ENCODE measurements around the gene CDK5RAP1. TPM values are rescaled to one million over a fixed set of nuclear protein-coding genes. Genes with fewer than 3 reads are reported as not detected.

The CDK5RAP1 gene
- total and polyA plus RNA-seq, 2 donors (not counting 3 experiments of a cell fraction or from before 2014, with no cell fraction given), result 30.8 to 36.5 TPM

DNA sequence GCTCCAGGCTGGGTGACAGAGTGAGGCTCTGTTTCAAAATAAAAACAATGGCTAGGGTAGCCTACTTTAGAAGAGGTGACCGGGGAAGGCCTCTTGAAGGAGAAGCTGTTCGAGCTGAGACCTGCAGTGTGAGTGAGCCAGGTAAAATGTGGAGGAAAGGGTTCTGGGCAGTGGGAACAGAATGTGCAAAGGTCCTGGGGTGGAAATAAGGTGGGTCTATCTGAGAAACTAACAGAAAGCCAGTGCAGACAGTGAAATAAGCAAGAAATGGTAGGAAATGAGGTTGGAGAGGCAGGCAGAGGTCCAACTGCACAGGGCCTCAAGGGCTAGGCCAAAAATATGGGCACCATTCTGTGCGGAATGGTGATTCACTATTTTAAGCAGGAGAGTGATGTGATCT lies 64.9 kb downstream of the CDK5RAP1 start:
- Histone ChIP-seq H4K20me1 (replicated peaks; ENCODE audit: control insufficient read depth, extremely low read depth, insufficient read depth, low read length) (no peaks in the 10 kb centered on the region), H3K4me1 (ENCODE audit: control insufficient read depth, extremely low read depth, insufficient read depth, low read length) (no peaks in the 10 kb centered on the region), H3K9ac (replicated peaks; ENCODE audit: extremely low read depth, insufficient read depth, low read length) (no peak overlapping the region), H3K9me1 (replicated peaks; ENCODE audit: control insufficient read depth, extremely low read depth, insufficient read depth, low read length) (no peaks in the 10 kb centered on the region), H3K4me2 (ENCODE audit: insufficient read depth, low read length) (no peak overlapping the region), H3K27ac (ENCODE audit: insufficient read depth, low read depth, low read length) (no peak overlapping the region), H3K79me2 (ENCODE audit: control insufficient read depth, insufficient read depth, low read length) (no peaks in the 10 kb centered on the region), H3K4me3 (replicated peaks in 1 of 3; ENCODE audit: insufficient read depth in 1 of 3, low read depth in 1 of 3, low read length in 3 of 3) (no peak overlapping the region), H3K36me3 (ENCODE audit: control insufficient read depth in 2 of 2, extremely low read depth in 1 of 2, insufficient read depth in 2 of 2, low read length in 2 of 2) (no peaks in the 10 kb centered on the region), H2AFZ (ENCODE audit: low read depth, low read length) (no peak overlapping the region), H3K27me3 (ENCODE audit: control insufficient read depth in 2 of 2, insufficient read depth in 2 of 2, low read length in 2 of 2) (peaks cover 0 to 4% of the 10 kb centered on the region in 2 experiments), H3K9me3 (replicated peaks; ENCODE audit: control insufficient read depth, insufficient read depth, low read length) (no peaks in the 10 kb centered on the region)
- TF ChIP-seq POLR2A (IDR thresholded peaks at IDR 0.05; ENCODE audit: low read depth, low read length), result no peak
- TF ChIP-seq, protein P1, sequence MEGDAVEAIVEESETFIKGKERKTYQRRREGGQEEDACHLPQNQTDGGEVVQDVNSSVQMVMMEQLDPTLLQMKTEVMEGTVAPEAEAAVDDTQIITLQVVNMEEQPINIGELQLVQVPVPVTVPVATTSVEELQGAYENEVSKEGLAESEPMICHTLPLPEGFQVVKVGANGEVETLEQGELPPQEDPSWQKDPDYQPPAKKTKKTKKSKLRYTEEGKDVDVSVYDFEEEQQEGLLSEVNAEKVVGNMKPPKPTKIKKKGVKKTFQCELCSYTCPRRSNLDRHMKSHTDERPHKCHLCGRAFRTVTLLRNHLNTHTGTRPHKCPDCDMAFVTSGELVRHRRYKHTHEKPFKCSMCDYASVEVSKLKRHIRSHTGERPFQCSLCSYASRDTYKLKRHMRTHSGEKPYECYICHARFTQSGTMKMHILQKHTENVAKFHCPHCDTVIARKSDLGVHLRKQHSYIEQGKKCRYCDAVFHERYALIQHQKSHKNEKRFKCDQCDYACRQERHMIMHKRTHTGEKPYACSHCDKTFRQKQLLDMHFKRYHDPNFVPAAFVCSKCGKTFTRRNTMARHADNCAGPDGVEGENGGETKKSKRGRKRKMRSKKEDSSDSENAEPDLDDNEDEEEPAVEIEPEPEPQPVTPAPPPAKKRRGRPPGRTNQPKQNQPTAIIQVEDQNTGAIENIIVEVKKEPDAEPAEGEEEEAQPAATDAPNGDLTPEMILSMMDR (IDR thresholded peaks at IDR 0.05; ENCODE audit: extremely low read depth in 1 of 2, insufficient read depth in 1 of 2, low read depth in 1 of 2, low read length in 2 of 2), result no peak
- TF ChIP-seq, protein P2, sequence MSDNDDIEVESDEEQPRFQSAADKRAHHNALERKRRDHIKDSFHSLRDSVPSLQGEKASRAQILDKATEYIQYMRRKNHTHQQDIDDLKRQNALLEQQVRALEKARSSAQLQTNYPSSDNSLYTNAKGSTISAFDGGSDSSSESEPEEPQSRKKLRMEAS (IDR thresholded peaks at IDR 0.05; ENCODE audit: insufficient read depth, insufficient read length), result no peak
- no peak for TF ChIP-seq POLR2AphosphoS5 (IDR thresholded peaks at IDR 0.05; ENCODE audit: insufficient read depth, low read depth, low read length)
- TF ChIP-seq MYC (IDR thresholded peaks at IDR 0.05; ENCODE audit: low read depth, low read length), result no peak
- no peak for TF ChIP-seq JUN (IDR thresholded peaks at IDR 0.05; ENCODE audit: borderline replicate concordance, insufficient read depth, insufficient read length, low read depth)
- TF ChIP-seq FOS (IDR thresholded peaks at IDR 0.05; ENCODE audit: borderline replicate concordance, insufficient read depth, low read length), result no peak
- TF ChIP-seq GATA2 (IDR thresholded peaks at IDR 0.05; ENCODE audit: insufficient read depth, insufficient read length, low read depth, low read length), result no peak
- no peak for TF ChIP-seq EZH2 (IDR thresholded peaks at IDR 0.05; ENCODE audit: borderline replicate concordance, low read depth, low read length, severe bottlenecking)
- dilution Hi-C loops (cut with MboI; ENCODE audit: extremely low pct_ligation_motif_present, low sequenced_read_pairs) (no loop called here), intact Hi-C loops (cut with micrococcal nuclease) (no loop called here)
- ChIA-PET CTCF (no interaction called here), POLR2A (no interaction called here)
- FAIRE-seq, result no peak
- no TSS peak for BruUV-seq (replicated peaks)
- no peak for DNase-seq (ENCODE audit: low read depth, low spot score)

All from endothelial cell of umbilical vein (primary cell).